Measurements from ENCODE around the gene IRF7.

Gene IRF7

GRCh38 chr11:593347-593746, 22.4 kb downstream of the IRF7 start:
- TF ChIP-seq CTCF (IDR thresholded peaks at IDR 0.05; ENCODE audit: control extremely low read depth, extremely low read depth, low read depth, missing control alignments), result no peak
- POLR2A ChIA-PET, result no interaction called here
- CTCF ChIA-PET, result no interaction called here
- no peak for DNase-seq (ENCODE audit: extremely low spot score)

GRCh38 chr11:592918-593317, 22.8 kb downstream of the IRF7 start:
- POLR2A ChIA-PET, result no interaction called here

GRCh38 chr11:592501-592900, 23.2 kb downstream of the IRF7 start:
- no peak for TF ChIP-seq CTCF (IDR thresholded peaks at IDR 0.05; ENCODE audit: control extremely low read depth, extremely low read depth, low read depth, missing control alignments)
- POLR2A ChIA-PET, result no interaction called here
- DNase-seq (ENCODE audit: extremely low spot score), result no peak
- CTCF ChIA-PET, result no interaction called here

More at GRCh38 chr11:592918-593317, 22.8 kb downstream of the IRF7 start:
- CTCF ChIA-PET, result no interaction called here
- no peak for DNase-seq (ENCODE audit: extremely low spot score)
- TF ChIP-seq CTCF (IDR thresholded peaks at IDR 0.05; ENCODE audit: control extremely low read depth, extremely low read depth, low read depth, missing control alignments), result no peak

GRCh38 chr11:590997-591396, 24.8 kb downstream of the IRF7 start:
- no peak for DNase-seq (ENCODE audit: extremely low spot score)
- ChIA-PET POLR2A (interaction anchor here (0.7 to 1.0 kb wide), 2 partner anchors 15 to 59 kb away, joined by 3 read pairs; partner anchors contain the start of gene PHRF1), CTCF (interaction anchor here (1.2 kb wide), 1 partner anchor 36 kb away, joined by 3 read pairs; no protein-coding TSS in a partner anchor)
- TF ChIP-seq CTCF (IDR thresholded peaks at IDR 0.05; ENCODE audit: control extremely low read depth, extremely low read depth, low read depth, missing control alignments), result no peak

GRCh38 chr11:589798-590197, 26.0 kb downstream of the IRF7 start:
- TF ChIP-seq CTCF (IDR thresholded peaks at IDR 0.05; ENCODE audit: control extremely low read depth, extremely low read depth, low read depth, missing control alignments), result no peak
- POLR2A ChIA-PET, result no interaction called here
- DNase-seq (ENCODE audit: extremely low spot score), result no peak
- CTCF ChIA-PET, result interaction anchor here (1.5 kb wide), 1 partner anchor 35 kb away, joined by 4 read pairs; no protein-coding TSS in a partner anchor

GRCh38 chr11:587978-588380, 27.8 kb downstream of the IRF7 start:
- ChIA-PET POLR2A (interaction anchor here (0.6 to 0.7 kb wide), 2 partner anchors 9 to 274 kb away, joined by 3 to 5 read pairs; no protein-coding TSS in a partner anchor), CTCF (no interaction called here)
- no peak for DNase-seq (ENCODE audit: extremely low spot score)
- no peak for TF ChIP-seq CTCF (IDR thresholded peaks at IDR 0.05; ENCODE audit: control extremely low read depth, extremely low read depth, low read depth, missing control alignments)

Data from GM10248 (cell line).